ENCODE data around the gene LRSAM1. TPM values are rescaled to one million over a fixed set of nuclear protein-coding genes. Genes with fewer than 3 reads are reported as not detected.

Gene LRSAM1
- polyA plus RNA-seq, 3 donors: 16.6 to 22.4 (median 18.6) TPM

DNA sequence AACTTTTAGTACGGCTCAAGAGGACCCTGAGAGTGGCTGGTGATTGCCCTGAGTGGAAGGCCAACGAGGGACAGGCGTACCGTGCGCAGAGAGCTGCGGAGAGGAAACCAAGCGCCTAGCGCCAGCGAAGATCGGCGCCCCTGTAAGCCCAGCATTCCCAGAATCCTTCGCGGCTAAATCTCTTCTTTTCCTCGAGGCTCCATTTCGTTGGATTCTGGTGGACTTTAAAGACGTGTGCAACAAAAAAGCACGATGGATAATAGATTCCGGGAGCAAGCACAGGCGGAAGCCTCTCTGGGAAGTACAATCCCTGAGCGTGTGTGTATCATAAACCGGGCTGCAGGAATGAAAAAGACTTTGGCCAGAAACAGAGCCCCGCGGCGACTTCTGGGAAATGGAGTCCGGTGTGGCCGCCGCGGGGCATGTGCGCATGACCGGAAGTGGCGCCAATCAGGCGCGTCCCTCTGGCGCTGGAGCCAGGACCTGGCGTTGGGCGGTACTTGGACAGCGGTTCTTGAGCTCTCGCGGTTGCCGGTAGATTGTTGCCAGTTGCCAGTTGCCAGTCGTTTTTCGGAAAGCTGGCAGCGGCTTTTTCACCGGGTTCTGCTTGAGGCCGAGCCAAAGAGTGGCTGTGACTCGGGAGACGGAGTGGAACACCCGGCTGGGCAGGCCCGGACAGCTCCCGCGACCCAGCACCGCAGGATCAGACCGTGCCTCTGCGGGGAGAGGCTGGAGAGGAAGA lies 27.2 kb upstream of the LRSAM1 start, which contains the start of gene ZNF79:
Gene ZNF79 (plus strand): TSS at position 449 of the 742 bp plus-strand sequence. CDS start 406 bp downstream, outside the sequence.
- peak; percentile 91 for DNase-seq

GRCh38 chr9:127424676-127424999 lies 26.7 kb upstream of the LRSAM1 start:
- no peak for DNase-seq

DNA sequence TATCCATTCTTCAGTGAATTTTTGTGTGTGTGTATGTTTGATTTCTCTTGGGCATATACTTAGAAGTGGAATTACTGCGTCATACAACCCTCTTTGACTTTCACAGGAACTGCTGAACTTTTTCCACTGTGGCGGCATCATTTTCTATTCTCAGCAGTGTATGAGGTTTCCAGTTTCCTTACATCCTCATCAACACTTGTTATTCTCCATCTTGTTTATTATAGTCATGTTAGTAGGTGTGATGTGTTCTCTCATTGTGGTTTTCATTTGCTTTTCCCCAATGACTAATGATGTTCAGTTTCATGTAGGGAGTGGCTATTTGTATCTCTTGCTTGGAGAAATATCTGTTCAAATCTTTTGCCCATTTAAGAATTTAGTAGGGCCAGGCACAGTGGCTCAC lies 24.6 kb upstream of the LRSAM1 start:
- DNase-seq: no peak

DNA sequence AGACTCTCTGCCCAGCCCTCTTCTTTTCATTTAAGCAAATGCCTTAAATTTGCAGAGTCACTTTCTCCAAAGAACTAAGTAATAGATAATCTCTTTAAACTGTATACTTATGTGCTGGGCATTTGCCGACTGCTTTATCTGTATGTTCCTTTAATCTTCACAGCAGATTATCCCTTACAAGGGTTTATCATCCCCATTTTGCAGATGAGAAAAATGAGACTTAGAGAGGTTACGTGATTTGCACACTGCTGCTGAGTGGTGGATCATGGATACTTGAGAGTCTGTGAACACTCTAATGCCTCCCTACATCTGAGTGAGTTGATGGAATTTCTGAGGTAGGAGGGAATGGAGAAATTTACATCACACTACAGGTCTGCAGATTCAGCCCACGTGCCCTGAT lies 23.0 kb upstream of the LRSAM1 start:
- DNase-seq: no peak

DNA sequence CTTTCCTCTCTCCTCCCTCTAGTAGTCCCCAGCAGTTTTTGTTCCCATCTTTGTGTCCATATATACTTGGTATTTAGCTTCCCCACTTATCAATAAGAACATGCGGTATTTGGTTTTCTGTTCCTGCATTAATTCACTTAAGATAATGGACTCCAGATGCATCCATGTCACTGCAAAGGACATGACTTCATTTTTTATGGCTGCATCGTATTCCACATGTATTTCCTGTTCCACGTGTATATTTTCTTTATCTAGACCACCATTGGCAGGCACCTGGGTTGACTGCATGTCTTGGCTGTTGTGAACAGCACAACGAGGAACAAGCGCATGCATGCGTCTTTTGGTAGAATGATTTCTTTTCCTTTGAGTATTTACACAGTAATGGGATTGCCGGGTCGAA lies 20.9 kb upstream of the LRSAM1 start:
- DNase-seq: no peak

DNA sequence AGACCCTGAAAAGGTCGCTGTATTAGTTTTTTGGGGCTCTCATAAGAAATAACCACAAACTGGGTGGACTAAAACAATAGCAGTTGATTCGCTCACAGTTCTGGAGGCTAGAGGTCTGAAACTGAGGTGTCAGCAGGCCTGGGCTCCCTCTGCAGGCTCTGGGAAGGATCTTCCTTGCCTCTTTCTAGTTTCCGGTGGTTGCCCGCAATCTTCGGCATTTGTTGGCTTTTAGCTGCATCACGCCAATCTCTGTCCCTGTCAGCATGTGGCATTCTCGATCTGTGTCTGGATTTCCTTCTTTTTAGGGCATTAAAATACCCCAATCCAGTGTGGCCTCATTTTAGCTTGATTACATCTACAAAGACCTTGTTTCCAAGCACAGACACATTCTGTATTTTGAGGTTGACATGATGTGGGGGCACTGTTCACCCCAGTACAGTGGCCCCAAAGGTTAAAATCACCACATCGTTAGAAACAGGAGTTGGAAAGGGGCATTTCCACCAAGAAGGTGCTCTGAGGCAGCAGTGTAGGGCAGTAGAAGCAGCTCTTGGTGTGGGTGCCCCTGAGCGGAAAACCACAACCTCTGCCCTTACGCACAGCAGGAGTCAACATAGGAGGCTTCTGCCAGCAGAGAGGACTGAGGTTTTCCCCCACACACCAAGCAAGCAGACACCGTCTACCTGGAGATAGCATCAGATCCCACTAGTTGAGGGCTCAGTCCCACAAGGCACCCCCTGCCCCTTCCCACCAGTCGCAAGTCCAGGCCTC lies 13.6 kb upstream of the LRSAM1 start:
- DNase-seq: no peak

GRCh38 chr9:127438394-127438793 lies 12.9 kb upstream of the LRSAM1 start:
- no peak for DNase-seq

DNA sequence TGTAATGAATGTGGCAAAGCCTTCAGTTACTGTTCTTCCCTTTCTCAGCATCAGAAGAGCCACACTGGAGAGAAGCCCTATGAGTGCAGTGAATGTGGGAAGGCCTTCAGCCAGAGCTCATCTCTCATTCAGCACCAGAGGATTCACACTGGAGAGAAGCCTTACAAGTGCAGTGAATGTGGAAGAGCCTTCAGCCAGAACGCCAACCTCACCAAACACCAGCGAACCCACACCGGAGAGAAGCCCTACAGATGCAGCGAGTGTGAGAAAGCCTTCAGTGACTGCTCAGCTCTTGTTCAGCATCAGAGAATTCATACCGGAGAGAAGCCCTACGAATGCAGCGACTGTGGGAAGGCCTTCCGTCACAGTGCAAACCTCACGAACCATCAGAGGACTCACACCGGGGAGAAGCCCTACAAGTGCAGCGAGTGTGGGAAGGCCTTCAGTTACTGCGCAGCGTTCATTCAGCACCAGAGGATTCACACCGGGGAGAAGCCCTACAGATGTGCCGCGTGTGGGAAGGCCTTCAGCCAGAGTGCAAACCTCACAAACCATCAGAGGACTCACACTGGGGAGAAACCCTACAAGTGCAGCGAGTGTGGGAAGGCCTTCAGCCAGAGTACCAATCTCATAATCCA lies 6.9 kb upstream of the LRSAM1 start:
- DNase-seq: no peak

DNA sequence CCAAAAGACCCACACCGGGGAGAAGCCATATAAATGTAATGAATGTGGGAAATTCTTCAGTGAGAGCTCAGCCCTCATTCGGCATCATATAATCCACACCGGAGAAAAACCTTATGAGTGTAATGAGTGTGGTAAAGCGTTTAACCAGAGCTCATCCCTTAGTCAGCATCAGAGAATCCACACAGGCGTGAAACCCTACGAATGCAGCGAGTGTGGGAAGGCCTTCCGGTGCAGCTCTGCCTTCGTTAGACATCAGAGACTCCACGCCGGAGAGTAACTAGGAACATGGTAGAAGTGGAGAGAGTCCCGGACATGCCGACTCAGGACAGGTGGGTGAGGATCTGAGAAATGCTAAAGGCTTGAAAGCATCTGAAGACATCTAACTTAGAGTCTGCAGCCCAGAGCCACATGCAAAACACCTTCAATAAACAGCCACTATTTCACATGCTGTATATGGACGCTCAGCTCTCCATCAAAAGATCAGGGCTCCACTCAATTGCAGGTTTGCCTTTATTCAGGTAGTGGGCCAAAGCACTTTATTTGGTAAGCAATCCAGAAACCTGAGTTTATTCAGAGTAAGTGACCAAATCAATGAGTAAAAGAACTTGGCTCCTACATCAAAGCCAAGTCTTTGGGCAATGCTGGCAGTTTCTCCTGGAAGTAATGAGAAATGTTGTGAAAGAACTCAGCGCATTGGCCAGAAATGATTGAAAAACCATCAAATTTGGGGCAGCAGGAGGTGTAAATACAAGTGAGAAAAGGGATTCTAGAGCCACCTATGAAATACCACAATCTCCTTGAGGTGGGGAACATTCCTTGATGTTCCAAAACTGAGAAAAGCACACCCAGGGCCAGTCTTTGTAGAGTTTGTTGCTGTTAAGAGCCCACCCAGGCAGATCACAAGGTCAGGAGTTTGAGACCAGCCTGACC lies 6.1 kb upstream of the LRSAM1 start:
- no peak for DNase-seq

DNA sequence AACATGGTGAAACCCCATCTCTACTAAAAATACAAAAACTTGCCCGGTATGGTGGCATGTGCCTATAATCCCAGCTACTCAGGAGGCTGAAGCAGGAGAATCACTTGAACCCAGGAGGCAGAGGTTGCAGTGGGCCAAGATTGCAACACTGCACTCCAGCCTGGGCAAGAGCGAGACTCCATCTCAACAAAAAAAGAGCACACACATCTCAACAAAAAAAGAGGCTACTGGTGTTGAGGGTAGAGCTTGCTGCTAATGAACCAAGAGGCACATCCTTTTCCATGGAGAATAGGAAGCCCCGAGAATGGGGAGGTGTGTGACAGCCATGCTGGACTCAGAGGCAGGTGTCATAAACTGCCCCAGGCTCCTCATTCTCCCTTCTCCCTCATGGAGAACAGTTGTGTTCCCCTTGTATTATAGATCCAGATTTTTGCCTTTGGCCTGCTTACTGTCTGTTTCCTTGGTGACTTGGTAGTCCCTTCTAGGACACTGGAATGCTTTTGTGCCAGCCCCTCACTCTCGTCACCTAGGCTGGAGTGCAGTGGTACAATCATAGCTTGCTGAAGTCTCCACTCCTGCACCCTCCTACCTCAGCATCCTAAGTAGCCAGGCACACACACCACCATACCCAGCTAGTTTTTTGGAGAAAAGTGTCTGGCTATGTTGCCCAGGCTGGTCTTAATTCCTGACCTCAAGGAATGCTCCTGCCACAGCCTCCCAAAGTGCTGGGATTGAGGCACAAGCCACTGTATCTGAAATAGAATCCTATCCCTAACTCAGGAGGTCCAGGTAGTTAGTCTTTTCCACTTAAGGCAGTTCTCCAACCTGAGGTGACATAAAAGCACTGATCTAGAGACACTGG lies 5.2 kb upstream of the LRSAM1 start:
- DNase-seq: no peak

DNA sequence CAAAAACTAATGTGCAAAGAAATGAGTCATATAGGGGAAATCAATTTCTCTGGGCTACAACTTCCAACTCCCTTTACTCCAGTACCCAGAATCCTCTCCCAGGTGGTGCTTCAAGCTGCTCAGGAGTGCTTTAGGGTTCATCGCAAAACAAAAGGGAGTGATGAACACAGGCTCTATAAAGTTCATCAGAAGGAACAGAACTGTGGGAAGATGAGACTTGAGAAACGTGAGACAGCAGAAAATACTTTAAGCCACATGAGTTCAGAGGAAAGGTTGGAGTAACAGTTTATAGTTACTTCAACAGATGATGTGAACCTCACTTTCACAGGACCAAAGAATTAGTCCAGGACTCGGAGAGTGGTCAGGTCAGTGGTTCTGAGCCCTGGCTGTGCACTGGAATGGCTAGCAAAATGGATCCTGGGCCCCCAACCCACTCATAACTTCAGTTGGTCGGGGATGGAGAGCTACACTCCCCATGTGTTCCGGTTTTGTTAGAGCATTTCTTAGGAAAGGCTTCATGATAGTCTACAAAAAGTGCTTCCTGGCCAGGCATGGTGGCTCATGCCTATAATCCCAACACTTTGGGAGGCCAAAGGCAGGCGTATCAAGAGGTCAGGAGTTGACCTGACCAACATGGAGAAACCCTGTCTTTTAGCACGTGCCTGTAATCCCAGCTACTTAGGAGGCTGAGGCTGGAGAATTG lies 4.4 kb upstream of the LRSAM1 start:
- DNase-seq: no peak

DNA sequence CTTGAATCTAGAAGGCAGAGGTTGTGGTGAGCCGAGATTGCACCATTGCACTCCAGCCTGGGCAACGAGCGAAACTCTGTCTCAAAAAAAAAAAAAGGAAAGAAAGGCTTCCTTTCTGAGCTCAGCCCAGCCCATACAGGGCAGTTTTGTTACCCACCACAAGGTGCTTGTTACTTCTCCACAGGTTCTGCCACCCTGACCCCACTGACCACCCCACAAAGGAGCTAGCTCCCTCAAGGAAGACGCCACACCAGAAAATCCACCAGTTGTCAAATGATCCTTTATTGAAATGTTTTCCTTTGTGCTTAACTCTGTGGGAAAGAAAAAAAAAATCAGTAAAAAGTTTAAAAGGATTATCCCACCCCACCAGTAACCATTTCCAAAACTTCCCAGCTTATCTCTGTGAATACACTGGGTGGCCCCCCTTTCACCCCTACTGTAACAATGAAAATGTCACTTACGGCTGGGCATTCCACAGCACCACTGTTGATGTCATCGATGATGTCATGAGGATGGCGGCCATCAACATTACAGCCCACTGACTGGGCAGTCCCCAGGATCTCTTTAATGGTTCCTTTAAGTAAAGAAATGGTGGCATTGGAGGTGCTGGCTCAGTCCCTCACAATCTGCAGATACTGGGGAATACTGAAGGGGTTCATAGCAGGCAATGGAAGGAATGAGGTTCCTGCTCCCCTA lies 3.7 kb upstream of the LRSAM1 start:
- DNase-seq: no peak

GRCh38 chr9:127448112-127448805 lies 3.1 kb upstream of the LRSAM1 start:
- no peak for DNase-seq

GRCh38 chr9:127449332-127449966 lies 1.9 kb upstream of the LRSAM1 start:
- DNase-seq: no peak

GRCh38 chr9:127450243-127450760 lies 1.0 kb upstream of the LRSAM1 start:
- peak; percentile 11 for DNase-seq

DNA sequence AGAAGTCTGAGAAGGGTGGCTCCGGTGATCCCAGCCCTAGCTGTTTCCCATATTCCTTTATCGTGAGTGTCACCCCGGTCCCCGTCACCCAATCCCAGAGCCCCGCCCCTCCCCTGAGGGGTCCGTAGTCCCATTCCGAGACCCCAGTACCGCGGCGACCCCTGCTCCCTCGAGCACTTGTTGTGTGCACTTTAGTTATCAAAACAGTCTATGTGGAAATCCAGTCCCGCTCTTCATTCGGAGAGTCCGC lies 223 bp downstream of the LRSAM1 start:
- no peak for DNase-seq

DNA sequence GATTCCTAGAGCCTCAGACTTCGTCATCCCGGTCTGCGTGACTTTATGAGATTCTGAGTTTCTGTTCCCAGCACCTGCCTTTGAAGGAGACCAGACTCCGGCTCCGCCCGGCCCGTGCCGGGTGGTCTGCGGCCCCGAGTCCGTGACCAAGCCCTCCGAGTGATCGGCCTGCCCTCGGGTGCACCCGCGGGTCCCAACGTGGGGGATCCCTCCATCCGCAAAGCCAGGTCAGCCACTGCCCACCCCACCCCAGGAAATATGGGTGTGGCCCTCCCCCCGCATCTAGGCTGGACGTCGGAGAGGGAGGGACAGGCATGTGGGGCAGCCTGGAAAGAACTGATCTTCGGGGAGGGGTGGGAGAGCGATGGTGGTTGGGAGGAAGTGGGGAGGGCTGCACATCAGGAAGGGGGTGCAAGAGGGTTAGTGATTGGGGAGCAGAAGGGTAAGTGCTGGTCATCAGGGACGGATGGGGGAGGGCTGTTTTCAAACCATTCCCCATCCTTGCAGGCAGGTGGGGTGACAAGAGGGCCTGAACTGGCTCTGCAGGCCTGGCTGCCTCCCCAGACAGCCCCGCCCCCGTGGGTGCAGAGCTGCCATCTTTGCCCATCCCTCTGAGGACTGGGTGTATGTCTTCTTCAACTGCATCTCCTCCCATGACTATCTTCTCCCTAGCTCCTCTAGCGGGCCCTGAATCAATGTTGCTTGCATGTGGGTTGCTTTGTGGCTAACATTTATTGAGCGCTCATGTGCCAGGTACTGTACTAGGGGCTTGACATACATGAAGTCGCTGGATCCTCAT lies 747 bp downstream of the LRSAM1 start:
- DNase-seq: peak; percentile 45

DNA sequence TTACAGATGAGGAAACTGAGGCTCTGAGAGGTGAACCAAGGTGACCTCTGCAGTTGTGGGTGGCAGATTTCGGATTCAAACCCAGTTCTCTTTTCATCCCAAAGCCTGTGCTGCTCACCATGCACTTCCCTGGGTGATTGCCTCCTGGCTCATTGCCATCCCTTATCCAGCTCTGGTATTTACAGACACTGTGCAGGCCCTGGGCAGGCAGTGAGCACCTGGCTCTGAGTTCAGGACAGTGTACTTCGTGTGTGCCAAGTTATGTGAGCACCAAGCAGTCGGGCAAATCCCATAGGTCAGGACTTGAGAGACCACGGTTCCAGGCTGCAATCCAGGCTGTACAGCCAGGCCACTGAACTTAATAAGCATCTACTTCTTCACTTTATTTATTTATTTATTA lies 1.4 kb downstream of the LRSAM1 start:
- no peak for DNase-seq

All from renal pelvis (tissue), 4 donors.